ENCODE measurements around the gene CLCF1. TPM values are rescaled to one million over a fixed set of nuclear protein-coding genes. Genes with fewer than 3 reads are reported as not detected.
A peak's percentile ranks its signal among the peaks of the same experiment; 100 is the strongest.
"Not testable (repeated sequence)": the region's sequence is repeated elsewhere in the genome, so short reads cannot be mapped to it uniquely, and the experiment has no call there.

Gene CLCF1
- total RNA-seq, 1 experiment from 2014 or later = not detected

GRCh38 chr11:67321313-67321871 lies 52.0 kb downstream of the CLCF1 start:
- no peak for DNase-seq (ENCODE audit: low read depth, low spot score)
- in situ Hi-C loops (cut with HindIII; ENCODE audit: low pct_unique_long_range_greater_than_20kb, low sequenced_read_pairs) = no loop called here

GRCh38 chr11:67320691-67321090 lies 52.7 kb downstream of the CLCF1 start:
- no peak for DNase-seq (ENCODE audit: low read depth, low spot score)
- in situ Hi-C loops (cut with HindIII; ENCODE audit: low pct_unique_long_range_greater_than_20kb, low sequenced_read_pairs) = no loop called here

GRCh38 chr11:67320011-67320410 lies 53.4 kb downstream of the CLCF1 start:
- in situ Hi-C loops (cut with HindIII; ENCODE audit: low pct_unique_long_range_greater_than_20kb, low sequenced_read_pairs) = no loop called here

GRCh38 chr11:67318876-67319275 lies 54.5 kb downstream of the CLCF1 start:
- DNase-seq (ENCODE audit: low read depth, low spot score); in situ Hi-C loops (cut with HindIII; ENCODE audit: low pct_unique_long_range_greater_than_20kb, low sequenced_read_pairs): not testable (repeated sequence)

More at GRCh38 chr11:67320011-67320410, 53.4 kb downstream of the CLCF1 start:
- no peak for DNase-seq (ENCODE audit: low read depth, low spot score)

DNA sequence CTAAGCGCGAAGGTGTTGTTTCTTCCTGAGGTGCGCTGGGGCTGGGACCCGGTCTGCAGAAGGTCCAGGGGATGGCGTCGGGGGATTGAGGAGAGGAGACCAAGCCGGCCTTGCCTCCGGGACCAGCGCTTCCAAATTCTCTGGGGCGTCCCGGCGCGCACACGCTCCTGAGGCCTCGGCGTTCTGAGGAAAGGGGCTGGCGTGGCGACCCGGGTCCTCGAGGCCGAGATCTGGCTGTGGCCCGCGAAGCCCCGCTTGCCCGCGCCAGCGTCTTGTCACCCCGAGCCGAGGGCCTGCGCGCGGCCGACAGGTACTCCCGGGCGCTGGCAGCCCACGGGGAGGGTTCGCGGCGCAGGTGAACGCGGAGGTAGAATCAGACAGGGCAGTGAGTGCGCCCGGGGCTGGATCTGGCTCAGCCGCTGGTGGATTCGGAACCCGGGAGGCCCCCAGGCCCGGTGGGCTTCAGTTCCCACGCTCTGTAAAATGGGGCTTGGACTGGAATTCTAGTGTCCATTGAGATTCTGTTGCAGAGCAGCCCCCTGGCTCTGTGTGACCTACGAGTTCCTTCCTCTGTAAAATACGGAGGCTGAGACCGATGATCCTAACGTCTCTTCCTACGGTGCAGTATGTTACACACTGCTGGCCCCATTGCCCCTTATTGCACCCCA lies 55.4 kb downstream of the CLCF1 start:
- in situ Hi-C loops (cut with HindIII; ENCODE audit: low pct_unique_long_range_greater_than_20kb, low sequenced_read_pairs) = no loop called here
- DNase-seq (ENCODE audit: low read depth, low spot score) = no peak

DNA sequence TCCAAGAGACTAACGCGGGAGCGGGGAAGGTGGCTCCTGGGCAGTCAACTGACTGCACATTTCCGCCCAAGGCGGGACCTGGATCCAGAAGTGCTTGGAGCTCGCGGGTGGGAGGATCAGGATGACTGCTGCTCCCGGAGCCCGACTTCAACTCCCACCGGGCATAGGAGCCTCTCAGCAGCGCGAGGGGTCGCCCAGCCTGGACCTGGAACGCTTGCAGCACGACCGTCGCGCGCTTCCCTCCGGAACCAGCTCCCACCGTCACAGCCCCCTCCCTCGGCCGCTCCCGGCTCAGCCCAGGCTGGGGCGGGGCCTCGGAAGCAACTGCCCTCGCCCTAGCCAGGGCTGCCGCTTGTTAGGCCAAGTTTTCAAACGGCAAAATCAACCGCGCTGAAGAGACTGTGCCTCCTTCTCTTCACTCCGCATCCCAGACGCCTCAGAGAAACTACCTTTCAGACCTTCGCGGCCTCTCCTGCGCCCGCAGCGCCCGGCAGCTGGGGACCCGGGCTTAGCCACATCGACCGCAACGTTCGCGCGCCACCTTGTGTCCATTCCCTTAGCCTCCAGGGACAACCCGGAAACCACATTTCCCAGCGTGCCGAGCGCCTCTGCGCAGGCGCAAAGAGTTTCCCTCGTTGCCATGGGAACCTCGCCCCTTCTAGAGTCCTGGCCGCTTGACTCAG lies 56.1 kb downstream of the CLCF1 start:
- DNase-seq (ENCODE audit: low read depth, low spot score) = peak; percentile 92
- in situ Hi-C loops (cut with HindIII; ENCODE audit: low pct_unique_long_range_greater_than_20kb, low sequenced_read_pairs) = no loop called here

- in situ Hi-C loops (cut with HindIII; ENCODE audit: low pct_unique_long_range_greater_than_20kb, low sequenced_read_pairs) = no loop called here
Observed at GRCh38 chr11:67316882-67317204, 56.6 kb downstream of the CLCF1 start.

GRCh38 chr11:67315325-67315909 lies 58.0 kb downstream of the CLCF1 start:
- no peak for DNase-seq (ENCODE audit: low read depth, low spot score)
- in situ Hi-C loops (cut with HindIII; ENCODE audit: low pct_unique_long_range_greater_than_20kb, low sequenced_read_pairs) = no loop called here

More at GRCh38 chr11:67316882-67317204, 56.6 kb downstream of the CLCF1 start:
- DNase-seq (ENCODE audit: low read depth, low spot score) = no peak

- in situ Hi-C loops (cut with HindIII; ENCODE audit: low pct_unique_long_range_greater_than_20kb, low sequenced_read_pairs) = no loop called here
Observed at GRCh38 chr11:67314218-67314617, 59.2 kb downstream of the CLCF1 start.

More at GRCh38 chr11:67314218-67314617, 59.2 kb downstream of the CLCF1 start:
- DNase-seq (ENCODE audit: low read depth, low spot score) = no peak

Small RNA genes lying within 50 kb of the gene (small RNA-seq; reads per million reads assigned to genes)
- gene RN7SKP239 (0 to 0.29 reads per million in 2 experiments), gene RNU6-1238P (0 reads per million in 2 experiments)

Other genes starting within 250 kb of the CLCF1 start
- 25.0 and 29.6 TPM in 2 replicates for gene GRK2, start 107.1 kb downstream of the CLCF1 start, total RNA-seq (2014; rRNA removed; shearing (Covaris generic))
- 16.9 and 17.8 TPM in 2 replicates for gene ANKRD13D, start 84.3 kb downstream of the CLCF1 start, total RNA-seq (2014; rRNA removed; shearing (Covaris generic))
- gene SSH3, start 70.1 kb downstream of the CLCF1 start, total RNA-seq (2014; rRNA removed; shearing (Covaris generic)) = 3.8 and 5.9 TPM in 2 replicates
- 20.2 and 21.8 TPM in 2 replicates for gene POLD4, start 20.1 kb downstream of the CLCF1 start, total RNA-seq (2014; rRNA removed; shearing (Covaris generic))
- 6.6 and 8.1 TPM in 2 replicates for gene RAD9A, start 18.4 kb upstream of the CLCF1 start, total RNA-seq (2014; rRNA removed; shearing (Covaris generic))
- 173 and 193 TPM in 2 replicates for gene PPP1CA, start 28.3 kb upstream of the CLCF1 start, total RNA-seq (2014; rRNA removed; shearing (Covaris generic))
- gene TBC1D10C, start 30.5 kb upstream of the CLCF1 start, total RNA-seq (2014; rRNA removed; shearing (Covaris generic)) = not detected in 2 replicates
- not detected in 2 replicates for gene CARNS1, start 42.1 kb upstream of the CLCF1 start, total RNA-seq (2014; rRNA removed; shearing (Covaris generic))
- 16.9 and 17.9 TPM in 2 replicates for gene RPS6KB2, start 54.9 kb upstream of the CLCF1 start, total RNA-seq (2014; rRNA removed; shearing (Covaris generic))
- gene PTPRCAP, start 64.1 kb upstream of the CLCF1 start, total RNA-seq (2014; rRNA removed; shearing (Covaris generic)) = 0.16 and 0.79 TPM in 2 replicates
- 94.1 and 108 TPM in 2 replicates for gene CORO1B, start 69.9 kb upstream of the CLCF1 start, total RNA-seq (2014; rRNA removed; shearing (Covaris generic))
- not detected in 2 replicates for gene GPR152, start 79.1 kb upstream of the CLCF1 start, total RNA-seq (2014; rRNA removed; shearing (Covaris generic))
- 0.18 TPM in 1 of 2 replicates, not detected in the other for gene CABP4, start 81.8 kb upstream of the CLCF1 start, total RNA-seq (2014; rRNA removed; shearing (Covaris generic))
- gene TMEM134, start 95.7 kb upstream of the CLCF1 start, total RNA-seq (2014; rRNA removed; shearing (Covaris generic)) = 12.2 and 14.8 TPM in 2 replicates
- 42.5 and 48.0 TPM in 2 replicates for gene AIP, start 109.4 kb upstream of the CLCF1 start, total RNA-seq (2014; rRNA removed; shearing (Covaris generic))
- gene PITPNM1, start 131.8 kb upstream of the CLCF1 start, total RNA-seq (2014; rRNA removed; shearing (Covaris generic)) = 9.3 and 10.8 TPM in 2 replicates
- 13.4 and 13.9 TPM in 2 replicates for gene CDK2AP2, start 134.6 kb upstream of the CLCF1 start, total RNA-seq (2014; rRNA removed; shearing (Covaris generic))
- gene CABP2, start 149.8 kb upstream of the CLCF1 start, total RNA-seq (2014; rRNA removed; shearing (Covaris generic)) = not detected in 2 replicates
- 722 and 833 TPM in 2 replicates for gene GSTP1, start 210.2 kb upstream of the CLCF1 start, total RNA-seq (2014; rRNA removed; shearing (Covaris generic))
- gene NDUFV1, start 233.3 kb upstream of the CLCF1 start, total RNA-seq (2014; rRNA removed; shearing (Covaris generic)) = 159 and 175 TPM in 2 replicates

All from SK-MEL-5 (cell line).